Activated CD4-positive, alpha-beta T cell treated with anti-CD3 and anti-CD28 coated beads, Interleukin-2, amount 10 ng/mL, durations not matched to agents 7 days and 5 days (primary cell): Measurements from ENCODE around the gene CLIP4. TPM values are rescaled to one million over a fixed set of nuclear protein-coding genes. Genes with fewer than 3 reads are reported as not detected.

Experiments used
- CTCF ChIA-PET: fragments of 350-600 bp; sonication (Branson Sonifier 250); formaldehyde crosslinking; loops from one replicate; lab custom pipeline; 2021; ENCODE audit warnings: antibody characterized with exemption; lab: Charles Lee
- POLR2A ChIA-PET: fragments of 350-600 bp; sonication (Branson Sonifier 250); formaldehyde crosslinking; loops from one replicate; lab custom pipeline; 2021; ENCODE audit warnings: antibody characterized with exemption; lab: Charles Lee
- DNase-seq: peaks from one replicate; pipeline ENCODE4 v3.0.0-alpha.2; 2020
- H3K27ac Mint-ChIP-seq: one replicate; pipeline ENCODE4 v1.8.0; 2021; ENCODE audit warnings: mild to moderate bottlenecking, moderate library complexity, mixed read lengths
- H3K27me3 Mint-ChIP-seq: one replicate; pipeline ENCODE4 v1.8.0; 2021; ENCODE audit warnings: mixed read lengths
- H3K36me3 Mint-ChIP-seq: one replicate; pipeline ENCODE4 v1.8.0; 2021; ENCODE audit warnings: low read depth, mixed read lengths
- H3K4me1 Mint-ChIP-seq: one replicate; pipeline ENCODE4 v1.8.0; 2021; ENCODE audit warnings: mixed read lengths
- H3K4me3 Mint-ChIP-seq: one replicate; pipeline ENCODE4 v1.8.0; 2021; ENCODE audit warnings: mild to moderate bottlenecking, moderate library complexity, mixed read lengths
- H3K9me3 Mint-ChIP-seq: one replicate; pipeline ENCODE4 v1.8.0; 2021; ENCODE audit warnings: mixed read lengths
- total RNA-seq, 2 experiments: library from RNA; stranded (reverse); gene quantifications; one replicate each; pipeline ENCODE4 v1.2.3, GENCODE V29; 2021

CLIP4 gene
- total RNA-seq, 2 experiments from 2014 or later, result 23.4 to 23.8 TPM

- no peak for DNase-seq
- ChIA-PET CTCF (no interaction called here), POLR2A (no interaction called here)
- Mint-ChIP-seq H3K27ac (no peak overlapping the region), H3K9me3 (no peaks in the 10 kb centered on the region), H3K36me3 (no peaks in the 10 kb centered on the region), H3K4me1 (no peaks in the 10 kb centered on the region), H3K27me3 (no peaks in the 10 kb centered on the region), H3K4me3 (no peak overlapping the region)
Measured at GRCh38 chr2:29207352-29208148, 92.3 kb downstream of the CLIP4 start.

GRCh38 chr2:29209551-29209950 lies 94.3 kb downstream of the CLIP4 start:
- Mint-ChIP-seq H3K9me3 (no peaks in the 10 kb centered on the region), H3K36me3 (no peaks in the 10 kb centered on the region), H3K27ac (no peak overlapping the region), H3K4me3 (no peak overlapping the region), H3K27me3 (no peaks in the 10 kb centered on the region), H3K4me1 (peaks cover 4% of the 10 kb centered on the region)
- ChIA-PET POLR2A (no interaction called here), CTCF (no interaction called here)
- no peak for DNase-seq

- no peaks in the 10 kb centered on the region for H3K36me3 Mint-ChIP-seq
- no peaks in the 10 kb centered on the region for H3K9me3 Mint-ChIP-seq
- H3K27ac Mint-ChIP-seq, result no peak overlapping the region
- ChIA-PET CTCF (interaction anchor here (0.6 to 1.3 kb wide), 2 partner anchors 199 to 244 kb away, joined by 3 read pairs; no protein-coding TSS in a partner anchor), POLR2A (no interaction called here)
- peaks cover 4% of the 10 kb centered on the region for H3K4me1 Mint-ChIP-seq
- DNase-seq, result no peak
- H3K4me3 Mint-ChIP-seq, result no peak overlapping the region
- H3K27me3 Mint-ChIP-seq, result no peaks in the 10 kb centered on the region
Measured at GRCh38 chr2:29212009-29212408, 96.8 kb downstream of the CLIP4 start.

GRCh38 chr2:29213888-29214291 lies 98.7 kb downstream of the CLIP4 start:
- no peaks in the 10 kb centered on the region for H3K36me3 Mint-ChIP-seq
- no peak overlapping the region for H3K4me3 Mint-ChIP-seq
- no peaks in the 10 kb centered on the region for H3K9me3 Mint-ChIP-seq
- no peak for DNase-seq
- H3K27ac Mint-ChIP-seq, result no peak overlapping the region
- ChIA-PET POLR2A (no interaction called here), CTCF (interaction anchor here (1.1 kb wide), 1 partner anchor 10 kb away, joined by 3 read pairs; no protein-coding TSS in a partner anchor)
- no peaks in the 10 kb centered on the region for H3K27me3 Mint-ChIP-seq
- H3K4me1 Mint-ChIP-seq, result peaks cover 4% of the 10 kb centered on the region

- Mint-ChIP-seq H3K4me3 (no peak overlapping the region), H3K27ac (peak overlapping the region; percentile 4), H3K36me3 (no peaks in the 10 kb centered on the region), H3K27me3 (no peaks in the 10 kb centered on the region), H3K4me1 (peaks cover 4% of the 10 kb centered on the region), H3K9me3 (no peaks in the 10 kb centered on the region)
- POLR2A ChIA-PET, result no interaction called here
- CTCF ChIA-PET, result no interaction called here
- no peak for DNase-seq
Measured at GRCh38 chr2:29215073-29215472, 99.9 kb downstream of the CLIP4 start.

- no peak overlapping the region for H3K4me3 Mint-ChIP-seq
Measured at GRCh38 chr2:29215739-29216608, 100.8 kb downstream of the CLIP4 start.

GRCh38 chr2:29216609-29216909 lies 101.3 kb downstream of the CLIP4 start:
- Mint-ChIP-seq H3K27ac (no peak overlapping the region), H3K27me3 (no peaks in the 10 kb centered on the region), H3K4me3 (no peak overlapping the region), H3K36me3 (no peaks in the 10 kb centered on the region), H3K4me1 (peaks cover 4% of the 10 kb centered on the region), H3K9me3 (no peaks in the 10 kb centered on the region)
- DNase-seq, result no peak
- CTCF ChIA-PET, result no interaction called here
- POLR2A ChIA-PET, result no interaction called here

More at GRCh38 chr2:29215739-29216608, 100.8 kb downstream of the CLIP4 start:
- Mint-ChIP-seq H3K27me3 (no peaks in the 10 kb centered on the region), H3K9me3 (no peaks in the 10 kb centered on the region), H3K4me1 (peaks cover 4% of the 10 kb centered on the region), H3K36me3 (no peaks in the 10 kb centered on the region), H3K27ac (no peak overlapping the region)
- DNase-seq, result no peak
- ChIA-PET POLR2A (no interaction called here), CTCF (no interaction called here)

- no peaks in the 10 kb centered on the region for H3K9me3 Mint-ChIP-seq
- H3K36me3 Mint-ChIP-seq, result no peaks in the 10 kb centered on the region
- peaks cover 4% of the 10 kb centered on the region for H3K4me1 Mint-ChIP-seq
- H3K27me3 Mint-ChIP-seq, result no peaks in the 10 kb centered on the region
- H3K27ac Mint-ChIP-seq, result no peak overlapping the region
- CTCF ChIA-PET, result no interaction called here
- no peak overlapping the region for H3K4me3 Mint-ChIP-seq
- POLR2A ChIA-PET, result no interaction called here
- no peak for DNase-seq
Measured at GRCh38 chr2:29218071-29218470, 102.9 kb downstream of the CLIP4 start.

GRCh38 chr2:29218550-29219125 lies 103.4 kb downstream of the CLIP4 start:
- Mint-ChIP-seq H3K9me3 (no peaks in the 10 kb centered on the region), H3K27me3 (no peaks in the 10 kb centered on the region), H3K4me1 (peaks cover 3% of the 10 kb centered on the region), H3K36me3 (no peaks in the 10 kb centered on the region), H3K4me3 (no peak overlapping the region), H3K27ac (no peak overlapping the region)
- no peak for DNase-seq
- POLR2A ChIA-PET, result no interaction called here
- CTCF ChIA-PET, result no interaction called here

- Mint-ChIP-seq H3K4me1 (no peaks in the 10 kb centered on the region), H3K27me3 (no peaks in the 10 kb centered on the region), H3K9me3 (no peaks in the 10 kb centered on the region), H3K4me3 (no peak overlapping the region), H3K36me3 (no peaks in the 10 kb centered on the region), H3K27ac (no peak overlapping the region)
- ChIA-PET CTCF (no interaction called here), POLR2A (no interaction called here)
- DNase-seq, result no peak
Measured at GRCh38 chr2:29219374-29219773, 104.2 kb downstream of the CLIP4 start.

GRCh38 chr2:29220506-29221270 lies 105.5 kb downstream of the CLIP4 start:
- Mint-ChIP-seq H3K4me3 (no peak overlapping the region), H3K4me1 (no peaks in the 10 kb centered on the region), H3K27me3 (no peaks in the 10 kb centered on the region), H3K9me3 (no peaks in the 10 kb centered on the region), H3K27ac (no peak overlapping the region), H3K36me3 (no peaks in the 10 kb centered on the region)
- POLR2A ChIA-PET, result no interaction called here
- DNase-seq, result no peak
- CTCF ChIA-PET, result interaction anchor here (0.7 kb wide), 1 partner anchor 10 kb away, joined by 3 read pairs; no protein-coding TSS in a partner anchor

GRCh38 chr2:29222381-29223179 lies 107.4 kb downstream of the CLIP4 start:
- Mint-ChIP-seq H3K27me3 (no peaks in the 10 kb centered on the region), H3K9me3 (no peaks in the 10 kb centered on the region), H3K4me3 (no peak overlapping the region), H3K4me1 (no peaks in the 10 kb centered on the region), H3K27ac (no peak overlapping the region), H3K36me3 (no peaks in the 10 kb centered on the region)
- DNase-seq, result no peak
- ChIA-PET CTCF (no interaction called here), POLR2A (no interaction called here)
